GM12878 (cell line): Measurements from ENCODE around the gene HDDC2. TPM values are rescaled to one million over a fixed set of nuclear protein-coding genes. Genes with fewer than 3 reads are reported as not detected.

Source experiments
- ATAC-seq: fragments of 200-7000 bp; cut with Tn5 transposase; 3 replicates; pipeline ENCODE4 v1.9.1; 2020; ENCODE audit warnings: mild to moderate bottlenecking, moderate library complexity
- BruUV-seq: library from RNA; stranded (reverse); fragments of 400-500 nt; replicated peaks from 2 replicates; lab custom pipeline; 2021; lab: Mats Ljungman, UMichigan
- CTCF ChIA-PET: fragments of 300-600 bp; sonication (Branson Sonifier 250); formaldehyde crosslinking; extraction: SDS; loops from one replicate; lab custom pipeline; 2021; ENCODE audit warnings: inconsistent platforms; lab: Yijun Ruan, JAX
- POLR2A ChIA-PET: fragments of 350-600 bp; formaldehyde crosslinking; extraction: SDS; loops from one replicate; lab custom pipeline; 2021; ENCODE audit warnings: inconsistent platforms; lab: Charles Lee
- RAD21 ChIA-PET: fragments of 300-600 bp; sonication (Branson Sonifier 250); formaldehyde crosslinking; loops from one replicate; lab custom pipeline; 2023; ENCODE audit warnings: antibody characterized with exemption; ENCODE audit not compliant: unreplicated experiment; lab: Charles Lee
- SMC1A ChIA-PET: fragments of 300-600 bp; sonication (Branson Sonifier 250); formaldehyde crosslinking; loops from one replicate; lab custom pipeline; 2023; ENCODE audit not compliant: unreplicated experiment, uncharacterized antibody; lab: Charles Lee
- DNase-seq: peaks from one replicate; pipeline ENCODE4 v3.0.0-alpha.2; 2011; ENCODE audit warnings: low read depth, low spot score
- FAIRE-seq: peaks from 3 replicates; lab custom pipeline; 2011; peaks lifted over from hg19 to GRCh38; lab: Jason Lieb, UNC
- H2AFZ ChIP-seq: 2 replicates; pipeline ENCODE4 v1.6.0; 2011; ENCODE audit warnings: low read depth, low read length, control low read depth; ENCODE audit not compliant: control insufficient read depth
- H3K27ac ChIP-seq: 2 replicates; pipeline ENCODE4 v1.5.1; 2011; ENCODE audit warnings: control low read depth; ENCODE audit not compliant: control insufficient read depth, insufficient read depth
- H3K27me3 ChIP-seq, 2 experiments: replicated peaks in 1 of 2; 2 replicates each; pipeline versions ENCODE4 v1.6.0 to v1.6.1; 2011; ENCODE audit warnings: low read length in 1 of 2; ENCODE audit not compliant: control insufficient read depth in 2 of 2, insufficient read depth in 2 of 2
- H3K36me3 ChIP-seq, 2 experiments: 2 replicates each; pipeline ENCODE4 v1.5.1; 2011; ENCODE audit warnings: low read length in 1 of 2; ENCODE audit not compliant: control insufficient read depth in 2 of 2, insufficient read depth in 2 of 2
- H3K4me1 ChIP-seq: 2 replicates; pipeline ENCODE4 v1.6.1; 2011; ENCODE audit warnings: mild to moderate bottlenecking, low read length, moderate library complexity, mixed read lengths; ENCODE audit not compliant: control insufficient read depth, insufficient read depth
- H3K4me2 ChIP-seq: 2 replicates; pipeline ENCODE4 v1.6.0; 2011; ENCODE audit warnings: control low read depth; ENCODE audit not compliant: control insufficient read depth, insufficient read depth
- H3K4me3 ChIP-seq: fragments of 200-600 bp; sonication (generic); 2 replicates; pipeline ENCODE4 v1.5.1; 2016
- H3K79me2 ChIP-seq: 2 replicates; pipeline ENCODE4 v1.6.0; 2011; ENCODE audit warnings: low read length; ENCODE audit not compliant: control insufficient read depth, insufficient read depth
- H3K9ac ChIP-seq: 2 replicates; pipeline ENCODE4 v1.8.0; 2011; ENCODE audit warnings: low read length, control low read depth, mixed read lengths; ENCODE audit not compliant: control insufficient read depth, insufficient read depth
- H3K9me3 ChIP-seq: replicated peaks from 3 replicates; pipeline ENCODE4 v1.5.1; 2011; ENCODE audit warnings: mild to moderate bottlenecking, low read length; ENCODE audit not compliant: control insufficient read depth, insufficient read depth
- H4K20me1 ChIP-seq: 2 replicates; pipeline ENCODE4 v1.6.0; 2011; ENCODE audit not compliant: control insufficient read depth, insufficient read depth
- PML ChIP-seq: IDR thresholded peaks from 2 replicates; pipeline ENCODE4 v1.6.1; 2012; ENCODE audit warnings: low read length, inconsistent platforms
- SMARCA5 ChIP-seq: fragments of 450-650 bp; IDR thresholded peaks from 2 replicates; pipeline ENCODE4 v1.6.1; 2017; ENCODE audit warnings: mild to moderate bottlenecking
- SMC3 ChIP-seq: IDR thresholded peaks from 2 replicates; pipeline ENCODE4 v1.6.1; 2011; ENCODE audit warnings: low read length, improper control_type of control experiment, borderline replicate concordance
- YBX1 ChIP-seq: fragments of 450-650 bp; IDR thresholded peaks from 2 replicates; pipeline ENCODE4 v1.6.1; 2016; ENCODE audit warnings: antibody characterized with exemption
- WGBS: methylation state at CpG from one replicate; pipeline ENCODE4 v1.1.6; 2016; ENCODE audit warnings: low lambda C conversion rate; ENCODE audit not compliant: insufficient replicate concordance, insufficient coverage; ENCODE audit errors: missing lambda C conversion rate; 5-methylcytosine and 5-hydroxymethylcytosine counted together
- in situ Hi-C: fragments of 300-500 bp; cut with MboI; formaldehyde crosslinking; loops from 9 replicates; pipeline ENCODE4 v1.14.3; 2018; ENCODE audit warnings: mixed read lengths
- intact Hi-C: fragments of 100-400 bp; cut with micrococcal nuclease; formaldehyde crosslinking; loops from one replicate; pipeline ENCODE4 v1.14.2; 2022; ENCODE audit not compliant: unreplicated experiment
- polyA plus RNA-seq, 11 experiments: library from polyadenylated mRNA; depleted of rRNA in 4 of 11; unstranded in 6 of 11; stranded (reverse) in 5 of 11; fragments of >200 nt; fragmentation: Nextera tagmentation in 4 of 11; fragmentation: Illumina TruSeq in 1 of 11; extraction: Ambion mirVana in 4 of 11; extraction: Trizol in 1 of 11; gene quantifications; 1 replicate in 1 of 11; 2 replicates in 10 of 11; pipeline versions ENCODE4 v1.2.1 to v1.2.3, GENCODE V29; 2011 to 2016; ENCODE audit warnings: inconsistent platforms in 2 of 11, missing spikeins in 2 of 11, low read depth in 1 of 11
- total RNA-seq, 4 experiments: library from RNA; depleted of rRNA in 3 of 4; stranded (reverse); fragments of >200 nt in 3 of 4; fragmentation: Illumina TruSeq in 1 of 4; extraction: Trizol in 1 of 4; gene quantifications; 2 replicates each; pipeline versions ENCODE4 v1.2.1 to v1.2.3, GENCODE V29; 2013 to 2021
- TF ChIP-seq, protein P1 (sequence below): fragments of 450-650 bp; IDR thresholded peaks from 2 replicates; pipeline ENCODE4 v1.6.1; 2017; ENCODE audit warnings: mild to moderate bottlenecking, moderate library complexity

HDDC2 gene
- total and polyA plus RNA-seq, 10 of the 15 experiments (the other 5 are each of a cell fraction or from before 2014, with no cell fraction given), result 54.5 to 148 (median 92.7) TPM

DNA sequence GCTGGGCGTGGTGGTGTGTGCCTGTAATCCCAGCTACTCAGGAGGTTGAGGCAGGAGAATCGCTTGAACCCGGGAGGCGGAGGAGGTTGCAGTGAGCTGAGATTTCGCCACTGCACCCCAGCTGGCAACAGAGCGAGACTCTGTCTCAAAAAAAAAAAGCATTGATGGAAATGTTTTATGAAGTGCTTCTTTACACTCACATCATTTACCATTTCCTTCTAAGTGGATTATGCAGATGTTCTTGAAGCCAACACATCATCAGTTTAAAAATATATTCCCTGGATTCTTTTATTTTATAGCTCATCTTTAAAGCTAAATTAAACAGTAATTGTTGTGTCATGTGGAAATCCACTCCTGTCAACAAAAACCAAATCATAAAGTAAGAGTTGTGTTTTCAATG is 35.9 kb upstream of the HDDC2 start:
- SMC1A ChIA-PET, result no interaction called here
- no peak overlapping the region for H3K4me3 ChIP-seq
- H3K79me2 ChIP-seq, result no peaks in the 10 kb centered on the region
- WGBS, result 72% methylated on average over 6 of the region's 6 CpGs
- FAIRE-seq (no peak), DNase-seq (no peak), ATAC-seq (no peak)
- POLR2A ChIA-PET, result interaction anchor here (0.7 kb wide), 1 partner anchor 468 kb away, joined by 3 read pairs; no protein-coding TSS in a partner anchor
- H4K20me1 ChIP-seq, result no peaks in the 10 kb centered on the region
- H3K9me3 ChIP-seq, result no peaks in the 10 kb centered on the region
- no peak overlapping the region for H3K9ac ChIP-seq
- no peak overlapping the region for H3K4me2 ChIP-seq
- no peaks in the 10 kb centered on the region for H3K4me1 ChIP-seq
- BruUV-seq, result no TSS peak
- no peak overlapping the region for H2AFZ ChIP-seq
- H3K36me3 ChIP-seq, result no peaks in the 10 kb centered on the region
- CTCF ChIA-PET, result interaction anchor here (1.3 kb wide), 1 partner anchor 26 kb away, joined by 7 read pairs; no protein-coding TSS in a partner anchor
- RAD21 ChIA-PET, result no interaction called here
- no peak for TF ChIP-seq YBX1
- no peak for TF ChIP-seq PML
- no peak for TF ChIP-seq SMARCA5
- TF ChIP-seq SMC3, result no peak
- TF ChIP-seq, protein P1, sequence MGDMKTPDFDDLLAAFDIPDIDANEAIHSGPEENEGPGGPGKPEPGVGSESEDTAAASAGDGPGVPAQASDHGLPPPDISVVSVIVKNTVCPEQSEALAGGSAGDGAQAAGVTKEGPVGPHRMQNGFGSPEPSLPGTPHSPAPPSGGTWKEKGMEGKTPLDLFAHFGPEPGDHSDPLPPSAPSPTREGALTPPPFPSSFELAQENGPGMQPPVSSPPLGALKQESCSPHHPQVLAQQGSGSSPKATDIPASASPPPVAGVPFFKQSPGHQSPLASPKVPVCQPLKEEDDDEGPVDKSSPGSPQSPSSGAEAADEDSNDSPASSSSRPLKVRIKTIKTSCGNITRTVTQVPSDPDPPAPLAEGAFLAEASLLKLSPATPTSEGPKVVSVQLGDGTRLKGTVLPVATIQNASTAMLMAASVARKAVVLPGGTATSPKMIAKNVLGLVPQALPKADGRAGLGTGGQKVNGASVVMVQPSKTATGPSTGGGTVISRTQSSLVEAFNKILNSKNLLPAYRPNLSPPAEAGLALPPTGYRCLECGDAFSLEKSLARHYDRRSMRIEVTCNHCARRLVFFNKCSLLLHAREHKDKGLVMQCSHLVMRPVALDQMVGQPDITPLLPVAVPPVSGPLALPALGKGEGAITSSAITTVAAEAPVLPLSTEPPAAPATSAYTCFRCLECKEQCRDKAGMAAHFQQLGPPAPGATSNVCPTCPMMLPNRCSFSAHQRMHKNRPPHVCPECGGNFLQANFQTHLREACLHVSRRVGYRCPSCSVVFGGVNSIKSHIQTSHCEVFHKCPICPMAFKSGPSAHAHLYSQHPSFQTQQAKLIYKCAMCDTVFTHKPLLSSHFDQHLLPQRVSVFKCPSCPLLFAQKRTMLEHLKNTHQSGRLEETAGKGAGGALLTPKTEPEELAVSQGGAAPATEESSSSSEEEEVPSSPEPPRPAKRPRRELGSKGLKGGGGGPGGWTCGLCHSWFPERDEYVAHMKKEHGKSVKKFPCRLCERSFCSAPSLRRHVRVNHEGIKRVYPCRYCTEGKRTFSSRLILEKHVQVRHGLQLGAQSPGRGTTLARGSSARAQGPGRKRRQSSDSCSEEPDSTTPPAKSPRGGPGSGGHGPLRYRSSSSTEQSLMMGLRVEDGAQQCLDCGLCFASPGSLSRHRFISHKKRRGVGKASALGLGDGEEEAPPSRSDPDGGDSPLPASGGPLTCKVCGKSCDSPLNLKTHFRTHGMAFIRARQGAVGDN, result no peak
- intact Hi-C loops, result no loop called here
- in situ Hi-C loops, result no loop called here
- H3K27me3 ChIP-seq, result no peaks in the 10 kb centered on the region
- no peak overlapping the region for H3K27ac ChIP-seq
